WI38 (cell line): ENCODE data around the gene ADAMTS6.

Source experiments
- H3K4me3 ChIP-seq: 2 replicates; pipeline ENCODE4 v1.5.1; 2011; ENCODE audit warnings: low read depth, mild to moderate bottlenecking, control low read depth, low read length
- CTCF ChIP-seq: IDR thresholded peaks from 2 replicates; pipeline ENCODE4 v1.5.1; 2012; ENCODE audit warnings: low read depth, mild to moderate bottlenecking, control low read depth, low read length

The ADAMTS6 gene

GRCh38 chr5:65102371-65102975 lies 379.2 kb downstream of the ADAMTS6 start:
- no peak for TF ChIP-seq CTCF
- no peak overlapping the region for H3K4me3 ChIP-seq

- TF ChIP-seq CTCF: no peak
- no peak overlapping the region for H3K4me3 ChIP-seq
Observed at GRCh38 chr5:65101632-65102100, 380.1 kb downstream of the ADAMTS6 start.

GRCh38 chr5:65100911-65101631 lies 380.6 kb downstream of the ADAMTS6 start:
- peak; percentile 62 for TF ChIP-seq CTCF

More at GRCh38 chr5:65100911-65101631, 380.6 kb downstream of the ADAMTS6 start:
- no peak overlapping the region for H3K4me3 ChIP-seq
